Endothelial cell of umbilical vein (primary cell): Measurements from ENCODE around the gene CST3. TPM values are rescaled to one million over a fixed set of nuclear protein-coding genes. Genes with fewer than 3 reads are reported as not detected.

Experiments used
- BruUV-seq: library from RNA; stranded (reverse); fragments of 400-500 nt; replicated peaks from 2 replicates; lab custom pipeline; 2021; lab: Mats Ljungman, UMichigan
- CTCF ChIA-PET: fragments of 300-600, 350-600 bp; sonication (Branson Sonifier 250); formaldehyde crosslinking; loops from one replicate; lab custom pipeline; 2021; ENCODE audit warnings: antibody characterized with exemption, inconsistent platforms; lab: Charles Lee
- POLR2A ChIA-PET: fragments of 300-600, 350-600 bp; sonication (Branson Sonifier 250); formaldehyde crosslinking; loops from one replicate; lab custom pipeline; 2021; ENCODE audit warnings: antibody characterized with exemption, inconsistent platforms; lab: Charles Lee
- DNase-seq: peaks from one replicate; pipeline ENCODE4 v3.0.0-alpha.2; 2011; ENCODE audit warnings: low read depth, low spot score
- FAIRE-seq: peaks from 2 replicates; lab custom pipeline; 2011; peaks lifted over from hg19 to GRCh38; lab: Jason Lieb, UNC
- H2AFZ ChIP-seq: 2 replicates; pipeline ENCODE4 v1.6.0; 2012; ENCODE audit warnings: low read depth, low read length, control low read depth, inconsistent platforms
- H3K27ac ChIP-seq: 2 replicates; pipeline ENCODE4 v1.5.1; 2011; ENCODE audit warnings: low read depth, mild to moderate bottlenecking, control low read depth, low read length, moderate library complexity; ENCODE audit not compliant: insufficient read depth
- H3K27me3 ChIP-seq, 2 experiments: 2 replicates each; pipeline versions ENCODE4 v1.6.0 to v1.6.1; 2011; ENCODE audit warnings: low read length in 2 of 2, mixed read lengths in 1 of 2; ENCODE audit not compliant: control insufficient read depth in 2 of 2, insufficient read depth in 2 of 2
- H3K36me3 ChIP-seq, 2 experiments: 2 replicates in 1 of 2; 3 replicates in 1 of 2; pipeline ENCODE4 v1.5.1; 2011; ENCODE audit warnings: low read length in 2 of 2, mild to moderate bottlenecking in 1 of 2, moderate library complexity in 1 of 2; ENCODE audit not compliant: control insufficient read depth in 2 of 2, insufficient read depth in 2 of 2; ENCODE audit errors: extremely low read depth in 1 of 2
- H3K4me1 ChIP-seq: 3 replicates; pipeline ENCODE4 v1.5.1; 2011; ENCODE audit warnings: mild to moderate bottlenecking, low read length; ENCODE audit not compliant: control insufficient read depth, insufficient read depth; ENCODE audit errors: extremely low read depth
- H3K4me2 ChIP-seq: 2 replicates; pipeline ENCODE4 v1.6.1; 2011; ENCODE audit warnings: low read length, control low read depth, mixed read lengths; ENCODE audit not compliant: insufficient read depth
- H3K4me3 ChIP-seq, 3 experiments: fragments of 200-600 bp in 1 of 3; sonication (generic), shearing (Covaris generic) in 1 of 3; replicated peaks in 1 of 3; 2 replicates each; pipeline ENCODE4 v1.5.1; 2011 to 2016; ENCODE audit warnings: control low read depth in 3 of 3, low read length in 3 of 3, mild to moderate bottlenecking in 2 of 3, inconsistent platforms in 1 of 3, low read depth in 1 of 3, moderate library complexity in 1 of 3; ENCODE audit not compliant: insufficient read depth in 1 of 3
- H3K79me2 ChIP-seq: 2 replicates; pipeline ENCODE4 v1.6.0; 2012; ENCODE audit warnings: low read length, inconsistent platforms; ENCODE audit not compliant: control insufficient read depth, insufficient read depth
- H3K9ac ChIP-seq: replicated peaks from 2 replicates; pipeline ENCODE3; 2011; ENCODE audit warnings: low read length, control low read depth; ENCODE audit not compliant: insufficient read depth; ENCODE audit errors: extremely low read depth
- H3K9me1 ChIP-seq: replicated peaks from 3 replicates; pipeline ENCODE4 v1.6.0; 2011; ENCODE audit warnings: mild to moderate bottlenecking, low read length; ENCODE audit not compliant: control insufficient read depth, insufficient read depth; ENCODE audit errors: extremely low read depth
- H3K9me3 ChIP-seq: replicated peaks from 2 replicates; pipeline ENCODE4 v1.5.1; 2012; ENCODE audit warnings: low read length, inconsistent platforms; ENCODE audit not compliant: control insufficient read depth, insufficient read depth
- H4K20me1 ChIP-seq: replicated peaks from 2 replicates; pipeline ENCODE3; 2011; ENCODE audit warnings: mild to moderate bottlenecking, low read length; ENCODE audit not compliant: control insufficient read depth, insufficient read depth; ENCODE audit errors: extremely low read depth
- EZH2 ChIP-seq: IDR thresholded peaks from 2 replicates; pipeline ENCODE4 v1.6.1; 2012; ENCODE audit warnings: borderline replicate concordance, low read depth, mild to moderate bottlenecking, moderate library complexity, low read length, inconsistent platforms; ENCODE audit not compliant: severe bottlenecking
- FOS ChIP-seq: IDR thresholded peaks from 2 replicates; pipeline ENCODE4 v1.6.1; 2011; ENCODE audit warnings: mild to moderate bottlenecking, low read length, moderate library complexity, borderline replicate concordance; ENCODE audit not compliant: insufficient read depth
- GATA2 ChIP-seq: IDR thresholded peaks from 2 replicates; pipeline ENCODE4 v1.7.0; 2011; ENCODE audit warnings: low read depth, mild to moderate bottlenecking, moderate library complexity, mixed read lengths, low read length; ENCODE audit not compliant: insufficient read length, insufficient read depth
- JUN ChIP-seq: IDR thresholded peaks from 2 replicates; pipeline ENCODE4 v1.6.1; 2011; ENCODE audit warnings: borderline replicate concordance, low read depth; ENCODE audit not compliant: insufficient read length, insufficient read depth
- MYC ChIP-seq: IDR thresholded peaks from one replicate; pipeline ENCODE4 v1.6.1; 2011; ENCODE audit warnings: mild to moderate bottlenecking, low read depth, low read length
- POLR2A ChIP-seq: IDR thresholded peaks from 2 replicates; pipeline ENCODE4 v1.6.1; 2012; ENCODE audit warnings: low read depth, mild to moderate bottlenecking, control low read depth, low read length
- POLR2AphosphoS5 ChIP-seq: IDR thresholded peaks from 2 replicates; pipeline ENCODE4 v1.6.1; 2012; ENCODE audit warnings: low read depth, mild to moderate bottlenecking, control low read depth, low read length, moderate library complexity; ENCODE audit not compliant: insufficient read depth
- dilution Hi-C: fragments of 300-500 bp; cut with MboI; formaldehyde crosslinking; loops from one replicate; pipeline ENCODE4 v1.15.0; 2019; ENCODE audit warnings: low sequenced_read_pairs; ENCODE audit not compliant: extremely low pct_ligation_motif_present
- intact Hi-C: fragments of 100-400 bp; cut with micrococcal nuclease; formaldehyde crosslinking; loops from one replicate; pipeline ENCODE4 v1.10.0; 2022
- polyA plus RNA-seq, 4 experiments: library from polyadenylated mRNA; depleted of rRNA in 3 of 4; stranded (reverse) in 3 of 4; unstranded in 1 of 4; fragments of >200 nt; gene quantifications; 2 replicates each; pipeline versions ENCODE4 v1.2.1 to v1.2.3, GENCODE V29; 2011 to 2012; ENCODE audit warnings: missing spikeins in 1 of 4
- total RNA-seq: library from RNA; stranded (reverse); gene quantifications from 2 replicates; pipeline ENCODE4 v1.2.3, GENCODE V29; 2021
- TF ChIP-seq, protein P1 (sequence below), 2 donors: IDR thresholded peaks; 1 replicate in 1 of 2; 2 replicates in 1 of 2; pipeline ENCODE4 v1.5.1; 2011; ENCODE audit warnings: low read length in 2 of 2, mild to moderate bottlenecking in 2 of 2, moderate library complexity in 2 of 2, control low read depth in 1 of 2, inconsistent platforms in 1 of 2, low read depth in 1 of 2; ENCODE audit not compliant: insufficient read depth in 1 of 2; ENCODE audit errors: extremely low read depth in 1 of 2
- TF ChIP-seq, protein P2 (sequence below): IDR thresholded peaks from 2 replicates; pipeline ENCODE4 v1.6.1; 2011; ENCODE audit not compliant: insufficient read depth, insufficient read length

CST3 gene
- total and polyA plus RNA-seq, 2 donors (not counting 3 experiments of a cell fraction or from before 2014, with no cell fraction given), result 251 to 479 TPM

DNA sequence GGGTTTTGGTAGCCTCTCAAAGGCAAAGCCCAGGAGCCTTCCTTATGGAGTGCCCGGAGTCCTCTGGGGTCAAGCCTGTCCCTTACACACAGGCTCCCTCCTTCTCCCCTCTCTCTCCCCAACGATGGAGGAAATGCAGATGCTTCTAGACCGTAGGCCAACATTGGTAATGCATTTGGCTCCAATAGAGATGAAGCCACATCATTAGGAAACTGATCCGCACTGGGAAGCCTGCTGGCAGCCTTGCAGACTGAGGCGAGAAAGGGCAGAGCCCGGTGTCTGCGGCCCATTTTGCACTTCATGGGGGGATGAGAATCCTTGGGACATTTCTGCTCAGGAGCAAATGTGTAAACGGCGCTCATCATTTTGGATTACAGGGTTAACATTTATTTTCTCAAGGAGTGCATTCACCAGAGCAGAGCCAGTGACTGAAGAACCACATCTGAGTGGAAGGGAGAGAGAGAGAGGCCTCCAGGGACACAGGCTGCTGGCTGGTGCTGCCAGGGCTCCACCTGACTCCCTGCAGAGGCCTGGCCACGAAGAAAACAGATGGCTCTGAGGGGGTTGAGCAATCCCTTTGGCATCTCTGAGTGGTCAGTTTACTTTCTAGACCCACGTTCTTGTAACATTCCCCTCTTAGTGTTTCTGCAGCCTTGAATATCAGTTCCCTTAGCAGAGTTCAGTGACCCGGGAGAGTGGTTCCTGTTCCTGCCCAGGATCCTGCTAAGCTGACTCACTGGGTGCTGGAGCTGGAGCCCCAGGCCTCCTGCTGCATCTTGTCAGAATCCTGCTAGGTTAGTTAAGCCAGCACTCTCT, 4.4 kb upstream of the CST3 start:
- FAIRE-seq (peak; percentile 91), DNase-seq (peak; percentile 58)
- intact Hi-C loops, result no loop called here
- peaks cover 16% of the 10 kb centered on the region for H3K4me1 ChIP-seq
- POLR2A ChIA-PET, result no interaction called here
- H3K79me2 ChIP-seq, result peaks cover 5% of the 10 kb centered on the region
- CTCF ChIA-PET, result interaction anchor here (0.7 to 1.0 kb wide), 2 partner anchors 12 to 25 kb away, joined by 3 read pairs; no protein-coding TSS in a partner anchor
- H3K4me2 ChIP-seq, result no peak overlapping the region
- no peaks in the 10 kb centered on the region for H3K9me3 ChIP-seq
- dilution Hi-C loops, result no loop called here
- H3K9ac ChIP-seq, result no peak overlapping the region
- H3K4me3 ChIP-seq, result no peak overlapping the region
- no peaks in the 10 kb centered on the region for H4K20me1 ChIP-seq
- BruUV-seq, result no TSS peak
- no peaks in the 10 kb centered on the region for H3K27me3 ChIP-seq
- no peak overlapping the region for H3K27ac ChIP-seq
- no peaks in the 10 kb centered on the region for H3K9me1 ChIP-seq
- no peaks in the 10 kb centered on the region for H3K36me3 ChIP-seq
- peak overlapping the region; percentile 2 for H2AFZ ChIP-seq
- TF ChIP-seq POLR2AphosphoS5, result peak; percentile 39
- TF ChIP-seq, protein P1, sequence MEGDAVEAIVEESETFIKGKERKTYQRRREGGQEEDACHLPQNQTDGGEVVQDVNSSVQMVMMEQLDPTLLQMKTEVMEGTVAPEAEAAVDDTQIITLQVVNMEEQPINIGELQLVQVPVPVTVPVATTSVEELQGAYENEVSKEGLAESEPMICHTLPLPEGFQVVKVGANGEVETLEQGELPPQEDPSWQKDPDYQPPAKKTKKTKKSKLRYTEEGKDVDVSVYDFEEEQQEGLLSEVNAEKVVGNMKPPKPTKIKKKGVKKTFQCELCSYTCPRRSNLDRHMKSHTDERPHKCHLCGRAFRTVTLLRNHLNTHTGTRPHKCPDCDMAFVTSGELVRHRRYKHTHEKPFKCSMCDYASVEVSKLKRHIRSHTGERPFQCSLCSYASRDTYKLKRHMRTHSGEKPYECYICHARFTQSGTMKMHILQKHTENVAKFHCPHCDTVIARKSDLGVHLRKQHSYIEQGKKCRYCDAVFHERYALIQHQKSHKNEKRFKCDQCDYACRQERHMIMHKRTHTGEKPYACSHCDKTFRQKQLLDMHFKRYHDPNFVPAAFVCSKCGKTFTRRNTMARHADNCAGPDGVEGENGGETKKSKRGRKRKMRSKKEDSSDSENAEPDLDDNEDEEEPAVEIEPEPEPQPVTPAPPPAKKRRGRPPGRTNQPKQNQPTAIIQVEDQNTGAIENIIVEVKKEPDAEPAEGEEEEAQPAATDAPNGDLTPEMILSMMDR (IDR thresholded peaks at IDR 0.05; ENCODE audit: extremely low read depth in 1 of 2, insufficient read depth in 1 of 2, low read depth in 1 of 2, low read length in 2 of 2), result no peak
- no peak for TF ChIP-seq POLR2A
- TF ChIP-seq, protein P2, sequence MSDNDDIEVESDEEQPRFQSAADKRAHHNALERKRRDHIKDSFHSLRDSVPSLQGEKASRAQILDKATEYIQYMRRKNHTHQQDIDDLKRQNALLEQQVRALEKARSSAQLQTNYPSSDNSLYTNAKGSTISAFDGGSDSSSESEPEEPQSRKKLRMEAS, result no peak
- no peak for TF ChIP-seq GATA2
- no peak for TF ChIP-seq JUN
- no peak for TF ChIP-seq MYC
- TF ChIP-seq FOS, result peak; percentile 82
- TF ChIP-seq EZH2, result no peak
